Smooth muscle cell (in vitro differentiated cells): Measurements from ENCODE around the gene TEX29. TPM values are rescaled to one million over a fixed set of nuclear protein-coding genes. Genes with fewer than 3 reads are reported as not detected.

Experiments used
- DNase-seq: peaks from one replicate; lab custom pipeline; 2025; ENCODE audit not compliant: unreplicated experiment; lab: John Stamatoyannopoulos, UW
- H2AFZ ChIP-seq: fragments of 200-600 bp; sonication (generic); 2 replicates; pipeline ENCODE4 v1.6.0; 2016; ENCODE audit warnings: antibody characterized with exemption, low read depth, mild to moderate bottlenecking
- H3F3A ChIP-seq: fragments of 200-600 bp; sonication (generic); 2 replicates; pipeline ENCODE4 v1.6.0; 2017; ENCODE audit warnings: antibody characterized with exemption, low read depth
- H3K27ac ChIP-seq: fragments of 200-600 bp; sonication (generic); 2 replicates; pipeline ENCODE4 v1.5.1; 2016; ENCODE audit warnings: low read depth, mild to moderate bottlenecking
- H3K27me3 ChIP-seq: fragments of 200-600 bp; sonication (generic); 2 replicates; pipeline ENCODE4 v1.6.1; 2016; ENCODE audit warnings: low read depth, mild to moderate bottlenecking
- H3K36me3 ChIP-seq: fragments of 200-600 bp; sonication (generic); 2 replicates; pipeline ENCODE4 v1.5.1; 2016; ENCODE audit warnings: low read depth
- H3K4me1 ChIP-seq: fragments of 200-600 bp; sonication (generic); 2 replicates; pipeline ENCODE4 v1.5.1; 2016; ENCODE audit warnings: low read depth
- H3K4me2 ChIP-seq: fragments of 200-600 bp; sonication (generic); 2 replicates; pipeline ENCODE4 v1.6.0; 2016; ENCODE audit warnings: mild to moderate bottlenecking
- H3K4me3 ChIP-seq: fragments of 200-600 bp; sonication (generic); 2 replicates; pipeline ENCODE4 v1.5.1; 2016; ENCODE audit warnings: mild to moderate bottlenecking
- H3K79me2 ChIP-seq: fragments of 200-600 bp; sonication (generic); 2 replicates; pipeline ENCODE4 v1.6.0; 2016; ENCODE audit warnings: low read depth, mild to moderate bottlenecking
- H3K9ac ChIP-seq: fragments of 200-600 bp; sonication (generic); 2 replicates; pipeline ENCODE4 v1.6.0; 2016; ENCODE audit warnings: low read depth
- H3K9me3 ChIP-seq: fragments of 200-600 bp; sonication (generic); replicated peaks from 2 replicates; pipeline ENCODE4 v1.5.1; 2016; ENCODE audit warnings: low read depth
- H4K20me1 ChIP-seq: fragments of 200-600 bp; sonication (generic); 2 replicates; pipeline ENCODE4 v1.6.0; 2016; ENCODE audit warnings: low read depth
- CTCF ChIP-seq: fragments of 200-600 bp; sonication (generic); IDR thresholded peaks from 2 replicates; pipeline ENCODE4 v1.5.1; 2017; ENCODE audit warnings: borderline replicate concordance, mild to moderate bottlenecking, antibody characterized with exemption; ENCODE audit not compliant: insufficient read depth, poor library complexity, severe bottlenecking
- WGBS: methylation state at CpG from one replicate; pipeline ENCODE4 v1.1.7; 2016; ENCODE audit warnings: low lambda C conversion rate; 5-methylcytosine and 5-hydroxymethylcytosine counted together
- polyA plus RNA-seq: library from polyadenylated mRNA; unstranded; fragments of >200 nt; fragmentation: Nextera tagmentation; extraction: Ambion mirVana; gene quantifications from 2 replicates; pipeline ENCODE4 v1.2.1, GENCODE V29; 2016
- total RNA-seq: library from RNA; depleted of rRNA; stranded (reverse); fragments of >200 nt; gene quantifications from 2 replicates; pipeline ENCODE4 v1.2.3, GENCODE V29; 2014

The TEX29 gene
- total and polyA plus RNA-seq, 2 experiments from 2014 or later = 1.0 to 4.4 TPM

DNA sequence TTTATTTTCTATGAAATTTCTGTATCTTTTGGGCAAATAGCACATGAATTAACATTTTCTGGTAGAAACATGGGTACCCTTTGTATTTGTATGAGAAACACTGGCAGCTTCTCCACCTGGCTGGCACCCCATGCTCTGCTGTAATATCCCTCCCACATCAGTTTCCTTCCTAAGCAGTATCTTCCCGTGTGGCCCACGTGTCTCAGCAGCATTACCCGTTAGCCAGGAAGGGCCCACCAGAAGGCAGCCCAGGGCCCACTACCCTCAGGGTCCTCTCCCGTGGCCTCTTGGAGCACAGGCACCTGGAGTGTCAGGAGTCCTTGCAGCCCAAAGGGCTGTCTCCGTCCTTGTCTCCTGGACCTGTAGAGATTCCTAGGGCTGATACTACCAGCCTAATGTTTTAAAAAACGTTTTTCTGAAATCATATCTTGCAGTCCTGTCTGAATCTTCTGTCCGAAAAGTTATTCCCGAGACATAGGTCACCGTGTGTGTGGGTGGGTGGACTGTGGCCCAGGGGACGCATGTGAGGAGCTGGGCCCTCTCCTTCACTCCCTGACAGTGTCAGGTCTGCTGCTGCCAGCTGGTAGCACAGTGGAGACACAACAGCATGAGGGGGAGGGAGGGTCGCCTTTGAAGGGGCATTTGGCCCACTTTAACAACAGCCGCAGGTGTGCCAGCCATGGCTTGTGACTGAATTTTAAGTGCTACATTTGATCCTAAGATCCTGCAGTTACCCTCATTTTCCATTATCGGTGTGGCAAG is 22.0 kb upstream of the TEX29 start:
- no peak for DNase-seq
- Histone ChIP-seq H3K4me3 (no peak overlapping the region), H3K36me3 (peaks cover 12% of the 10 kb centered on the region), H3K9me3 (no peaks in the 10 kb centered on the region), H4K20me1 (peaks cover 6% of the 10 kb centered on the region), H3K27ac (no peak overlapping the region), H3K27me3 (no peaks in the 10 kb centered on the region), H3K4me1 (no peaks in the 10 kb centered on the region), H3K9ac (no peak overlapping the region), H3K4me2 (no peak overlapping the region), H2AFZ (no peak overlapping the region), H3F3A (no peaks in the 10 kb centered on the region), H3K79me2 (no peaks in the 10 kb centered on the region)
- WGBS = 87% methylated on average over 13 of the region's 13 CpGs
- no peak for TF ChIP-seq CTCF

DNA sequence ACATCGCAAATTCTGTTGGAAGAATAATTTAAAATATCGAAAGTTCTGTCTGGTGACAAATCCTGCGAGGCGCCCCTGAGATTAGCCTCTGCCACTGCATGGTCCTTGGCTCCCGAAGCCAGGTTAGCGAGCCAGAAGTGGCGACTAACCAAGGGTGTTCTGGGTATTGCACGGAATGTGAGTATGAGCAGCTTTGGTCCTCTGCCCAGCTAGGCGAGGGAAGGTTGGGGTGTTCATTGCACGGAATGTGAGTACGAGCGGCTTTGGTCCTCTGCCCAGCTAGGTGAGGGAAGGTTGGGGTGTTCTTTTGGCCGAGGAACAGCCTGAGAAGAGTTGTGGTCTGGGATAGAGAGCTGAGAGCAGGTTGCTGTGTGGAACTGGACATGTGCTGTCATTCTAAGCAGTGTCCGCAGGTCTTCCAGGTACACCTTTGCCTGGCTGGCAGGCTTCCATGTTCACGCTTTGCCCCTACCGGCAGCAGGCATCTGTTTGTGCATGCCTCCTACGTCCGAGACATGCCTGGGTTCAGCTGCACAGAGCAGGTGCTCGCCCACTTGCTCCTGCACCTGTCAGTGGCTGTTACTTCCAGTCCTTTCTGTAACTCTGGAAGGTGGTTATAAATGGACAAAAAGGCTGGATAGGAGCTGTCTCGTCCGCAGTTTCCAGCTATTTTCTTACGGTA is 18.3 kb upstream of the TEX29 start:
- Histone ChIP-seq H3K4me1 (no peaks in the 10 kb centered on the region), H3K9me3 (no peaks in the 10 kb centered on the region), H3F3A (no peaks in the 10 kb centered on the region), H4K20me1 (no peaks in the 10 kb centered on the region), H3K9ac (no peak overlapping the region), H3K27me3 (no peaks in the 10 kb centered on the region), H3K4me3 (no peak overlapping the region), H2AFZ (no peak overlapping the region), H3K4me2 (no peak overlapping the region), H3K79me2 (no peaks in the 10 kb centered on the region), H3K27ac (no peak overlapping the region), H3K36me3 (peaks cover 12% of the 10 kb centered on the region)
- DNase-seq = no peak
- WGBS = 98% methylated on average over 21 of the region's 22 CpGs
- no peak for TF ChIP-seq CTCF

DNA sequence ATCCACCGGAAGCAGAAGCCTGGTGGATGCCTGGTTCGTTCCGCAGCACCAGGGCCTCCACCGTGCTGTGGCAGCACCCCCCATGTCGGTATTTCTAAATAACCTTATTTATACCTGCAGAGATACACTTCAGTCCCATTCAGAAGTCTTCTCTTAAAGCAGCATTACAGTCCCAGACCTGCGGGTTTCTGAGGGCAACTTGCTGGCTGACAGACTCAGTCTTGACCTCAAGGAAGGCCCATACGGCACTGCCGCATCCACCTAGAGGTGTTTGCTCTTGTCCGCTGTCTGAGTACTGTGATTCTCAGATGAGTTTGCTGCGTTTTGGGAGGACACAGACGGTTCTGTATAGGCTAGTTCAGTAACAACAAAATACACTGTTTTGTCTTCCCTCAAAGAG is 16.9 kb upstream of the TEX29 start:
- H3K27me3 ChIP-seq = no peaks in the 10 kb centered on the region
- no peak overlapping the region for H3K4me3 ChIP-seq
- H3K36me3 ChIP-seq = peaks cover 12% of the 10 kb centered on the region
- H3K4me1 ChIP-seq = no peaks in the 10 kb centered on the region
- H3K9me3 ChIP-seq = no peaks in the 10 kb centered on the region
- DNase-seq = no peak
- H3F3A ChIP-seq = no peaks in the 10 kb centered on the region
- no peak for TF ChIP-seq CTCF
- no peak overlapping the region for H2AFZ ChIP-seq
- WGBS = 98% methylated on average over 11 of the region's 11 CpGs
- H3K9ac ChIP-seq = no peak overlapping the region
- no peaks in the 10 kb centered on the region for H4K20me1 ChIP-seq
- no peak overlapping the region for H3K27ac ChIP-seq
- H3K79me2 ChIP-seq = no peaks in the 10 kb centered on the region
- no peak overlapping the region for H3K4me2 ChIP-seq
